Right lobe of liver (tissue), 6 donors: ENCODE data around the gene ITGA4. TPM values are rescaled to one million over a fixed set of nuclear protein-coding genes. Genes with fewer than 3 reads are reported as not detected.

Source experiments
- ATAC-seq, 4 donors: fragments of 200-7000 bp; cut with Tn5 transposase; one replicate each; pipeline ENCODE4 v1.9.1; 2020; ENCODE audit warnings: mild to moderate bottlenecking in 4 of 4, moderate library complexity in 4 of 4
- DNase-seq, 3 donors: peaks; one replicate each; pipeline ENCODE4 v3.0.0-alpha.2; 2020
- H3K27ac ChIP-seq, 3 donors: fragments of 200-600 bp; one replicate each; pipeline ENCODE4 v1.8.0; 2022
- H3K27me3 ChIP-seq, 2 donors: fragments of 200-600 bp; one replicate each; pipeline ENCODE4 v1.8.0; 2022
- H3K36me3 ChIP-seq, 4 donors: fragments of 200-600 bp; sonication (generic) in 1 of 4; one replicate each; pipeline versions ENCODE4 v1.5.1 to v1.8.0; 2017 to 2022; ENCODE audit warnings: control low read depth in 1 of 4
- H3K4me1 ChIP-seq, 4 donors: fragments of 200-600 bp; sonication (generic) in 1 of 4; one replicate each; pipeline versions ENCODE4 v1.5.1 to v1.8.0; 2017 to 2022; ENCODE audit warnings: control low read depth in 1 of 4
- H3K4me3 ChIP-seq, 3 donors: fragments of 200-600 bp; one replicate each; pipeline ENCODE4 v1.8.0; 2022
- H3K9me3 ChIP-seq, 4 donors: fragments of 200-600 bp; sonication (generic) in 1 of 4; one replicate each; pipeline versions ENCODE4 v1.5.1 to v1.8.0; 2017 to 2022; ENCODE audit warnings: control low read depth in 1 of 4
- POLR2A ChIP-seq: fragments of 450-650 bp; IDR thresholded peaks from one replicate; pipeline ENCODE4 v1.6.1; 2017; ENCODE audit warnings: antibody characterized with exemption, mild to moderate bottlenecking
- WGBS: methylation state at CpG from one replicate; pipeline ENCODE4 v1.1.6; 2018; ENCODE audit warnings: low coverage, low lambda C conversion rate; ENCODE audit not compliant: insufficient coverage; ENCODE audit errors: missing lambda C conversion rate; 5-methylcytosine and 5-hydroxymethylcytosine counted together
- intact Hi-C, 2 donors: fragments of 100-400 bp; cut with DNase I; formaldehyde crosslinking; loops; one replicate each; pipeline versions ENCODE4 v1.11.2 to v1.14.1; 2022
- total RNA-seq, 6 experiments: library from RNA; depleted of rRNA in 2 of 6; stranded (reverse); fragments of >200 nt in 2 of 6; fragmentation: NEBNext Ultra II Directional in 3 of 6; extraction: Animal tissue kit (Norgen Biotek cat#: 25700) in 3 of 6; gene quantifications; one replicate each; pipeline versions ENCODE4 v1.1.0 to v1.2.4, GENCODE V29; 2016 to 2023
- TF ChIP-seq, protein P1 (sequence below), 4 donors: fragments of 200-600 bp in 3 of 4; fragments of 450-650 bp in 1 of 4; IDR thresholded peaks; one replicate each; pipeline versions ENCODE4 v1.5.1 to v1.8.0; 2016 to 2022; ENCODE audit warnings: antibody characterized with exemption in 4 of 4, mild to moderate bottlenecking in 2 of 4
- donor health status: DM: no; HTN: yes; CAD: no.
- donor health status: DM: no; HTN: no; CAD: no.
- donor health status: DM: no; HTN: no; CAD: no.
- donor health status: DM: no; HTN: yes; CAD: no.
- donor health status: DM: no; HTN: yes; CAD: no.

Gene ITGA4
- total RNA-seq, 6 experiments from 2014 or later: 1.2 to 7.4 (median 3.6) TPM

DNA sequence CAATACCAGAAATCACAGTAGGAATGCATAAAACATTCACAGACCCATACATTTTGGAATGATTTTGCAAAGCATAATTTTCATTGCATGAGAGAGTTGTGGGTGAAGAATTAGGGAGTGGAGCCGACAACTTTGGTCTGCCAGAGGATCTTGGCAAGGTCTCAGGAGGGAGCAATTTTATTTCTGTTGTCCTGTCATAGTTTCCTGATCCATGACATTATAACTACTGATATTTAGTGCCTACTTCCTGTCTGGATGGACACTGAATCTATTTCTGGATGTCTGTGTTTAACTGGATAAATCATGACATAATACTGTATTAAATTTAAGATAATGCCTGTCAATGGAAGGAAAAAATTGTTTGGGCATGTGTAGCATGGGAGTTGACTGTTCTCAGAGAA lies 2.4 kb downstream of the ITGA4 start:
- DNase-seq (no peak), ATAC-seq (no peak)
- Histone ChIP-seq H3K27ac (no peak overlapping the region), H3K9me3 (no peaks in the 10 kb centered on the region), H3K4me1 (peaks cover 0 to 6% (median 0%) of the 10 kb centered on the region in 4 donors), H3K27me3 (peaks cover 0 to 7% of the 10 kb centered on the region in 2 donors), H3K36me3 (no peaks in the 10 kb centered on the region), H3K4me3 (no peak overlapping the region)
- intact Hi-C loops: no loop called here
- WGBS: 25% methylated on average over 1 of the region's 1 CpG
- TF ChIP-seq, protein P1, sequence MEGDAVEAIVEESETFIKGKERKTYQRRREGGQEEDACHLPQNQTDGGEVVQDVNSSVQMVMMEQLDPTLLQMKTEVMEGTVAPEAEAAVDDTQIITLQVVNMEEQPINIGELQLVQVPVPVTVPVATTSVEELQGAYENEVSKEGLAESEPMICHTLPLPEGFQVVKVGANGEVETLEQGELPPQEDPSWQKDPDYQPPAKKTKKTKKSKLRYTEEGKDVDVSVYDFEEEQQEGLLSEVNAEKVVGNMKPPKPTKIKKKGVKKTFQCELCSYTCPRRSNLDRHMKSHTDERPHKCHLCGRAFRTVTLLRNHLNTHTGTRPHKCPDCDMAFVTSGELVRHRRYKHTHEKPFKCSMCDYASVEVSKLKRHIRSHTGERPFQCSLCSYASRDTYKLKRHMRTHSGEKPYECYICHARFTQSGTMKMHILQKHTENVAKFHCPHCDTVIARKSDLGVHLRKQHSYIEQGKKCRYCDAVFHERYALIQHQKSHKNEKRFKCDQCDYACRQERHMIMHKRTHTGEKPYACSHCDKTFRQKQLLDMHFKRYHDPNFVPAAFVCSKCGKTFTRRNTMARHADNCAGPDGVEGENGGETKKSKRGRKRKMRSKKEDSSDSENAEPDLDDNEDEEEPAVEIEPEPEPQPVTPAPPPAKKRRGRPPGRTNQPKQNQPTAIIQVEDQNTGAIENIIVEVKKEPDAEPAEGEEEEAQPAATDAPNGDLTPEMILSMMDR (IDR thresholded peaks at IDR 0.05): no peak
- no peak for TF ChIP-seq POLR2A

DNA sequence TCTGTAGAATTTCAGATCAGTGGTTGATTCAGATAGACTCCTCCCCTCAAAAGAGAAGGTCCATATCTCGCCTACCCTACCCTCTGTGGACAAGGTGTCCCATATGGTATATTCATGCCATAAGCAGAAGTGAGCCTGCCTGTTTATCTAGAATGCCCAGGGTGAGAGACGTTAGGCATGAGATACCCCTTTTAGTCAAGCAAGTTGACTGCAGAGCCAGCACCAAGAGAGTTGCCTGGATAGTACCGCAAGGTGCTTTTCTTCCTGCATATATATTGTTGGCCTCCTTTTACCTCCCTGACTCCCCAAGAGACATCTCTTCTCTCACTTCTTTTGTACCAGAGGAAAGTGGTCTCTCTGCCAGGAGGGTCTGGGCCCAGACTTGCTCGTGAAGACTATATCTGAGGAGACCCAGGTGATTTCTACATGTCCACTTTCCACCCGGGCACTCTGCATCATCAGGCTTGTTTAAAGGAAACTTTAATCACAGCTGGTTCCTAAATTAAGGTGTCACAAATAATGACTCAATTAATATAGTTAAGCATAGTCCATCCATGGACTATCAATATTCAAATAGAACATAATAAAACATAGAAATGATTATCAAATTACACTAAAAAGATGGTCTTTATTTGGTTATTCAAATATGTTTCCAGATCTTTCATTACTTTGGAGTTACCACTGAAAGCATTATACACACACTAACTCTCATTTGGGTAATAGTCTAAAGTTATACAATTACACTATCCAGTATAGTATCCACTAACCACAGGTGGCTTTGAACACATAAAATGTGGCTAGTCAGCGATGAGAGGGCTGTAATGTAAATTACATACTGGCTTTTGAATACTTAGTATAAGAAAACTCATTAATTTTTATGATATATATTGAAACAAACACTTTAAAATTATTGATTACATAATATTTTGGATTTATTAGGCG lies 4.1 kb downstream of the ITGA4 start:
- Histone ChIP-seq H3K4me3 (no peak overlapping the region), H3K36me3 (no peaks in the 10 kb centered on the region), H3K9me3 (no peaks in the 10 kb centered on the region), H3K27ac (no peak overlapping the region), H3K4me1 (peaks cover 0 to 6% (median 0%) of the 10 kb centered on the region in 4 donors), H3K27me3 (peaks cover 0 to 7% of the 10 kb centered on the region in 2 donors)
- ATAC-seq: no peak
- WGBS: 39% methylated on average over 6 of the region's 7 CpGs
- DNase-seq: no peak
- intact Hi-C loops: no loop called here
- TF ChIP-seq POLR2A: no peak
- TF ChIP-seq, protein P1 (IDR thresholded peaks at IDR 0.05): no peak

DNA sequence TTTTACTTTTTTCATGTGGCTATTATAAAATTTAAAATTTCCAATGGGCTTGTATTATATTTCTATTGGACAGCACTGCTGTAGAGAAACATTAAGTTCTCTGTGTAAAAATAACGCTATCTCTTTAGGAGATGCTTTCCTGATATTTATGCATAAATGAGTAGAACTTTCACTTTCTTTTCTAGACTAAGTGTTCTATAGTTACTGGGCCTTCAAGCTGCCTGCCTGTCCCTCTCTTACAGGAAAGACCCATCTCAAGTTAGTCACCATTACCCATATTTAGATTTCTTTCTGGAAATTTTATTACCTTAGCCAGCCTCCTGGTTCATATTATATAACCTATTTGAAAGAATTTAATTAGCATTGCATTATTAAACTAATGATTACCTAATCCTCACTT lies 4.8 kb downstream of the ITGA4 start:
- DNase-seq (no peak), ATAC-seq (no peak)
- H3K27me3 ChIP-seq: peaks cover 0 to 2% of the 10 kb centered on the region in 2 donors
- no peaks in the 10 kb centered on the region for H3K36me3 ChIP-seq
- H3K4me1 ChIP-seq: peaks cover 0 to 6% (median 0%) of the 10 kb centered on the region in 4 donors
- no peak overlapping the region for H3K27ac ChIP-seq
- H3K9me3 ChIP-seq: no peaks in the 10 kb centered on the region
- 33% methylated on average over 1 of the region's 1 CpG for WGBS
- TF ChIP-seq, protein P1 (IDR thresholded peaks at IDR 0.05): no peak
- no peak for TF ChIP-seq POLR2A
- intact Hi-C loops: no loop called here
- H3K4me3 ChIP-seq: no peak overlapping the region

DNA sequence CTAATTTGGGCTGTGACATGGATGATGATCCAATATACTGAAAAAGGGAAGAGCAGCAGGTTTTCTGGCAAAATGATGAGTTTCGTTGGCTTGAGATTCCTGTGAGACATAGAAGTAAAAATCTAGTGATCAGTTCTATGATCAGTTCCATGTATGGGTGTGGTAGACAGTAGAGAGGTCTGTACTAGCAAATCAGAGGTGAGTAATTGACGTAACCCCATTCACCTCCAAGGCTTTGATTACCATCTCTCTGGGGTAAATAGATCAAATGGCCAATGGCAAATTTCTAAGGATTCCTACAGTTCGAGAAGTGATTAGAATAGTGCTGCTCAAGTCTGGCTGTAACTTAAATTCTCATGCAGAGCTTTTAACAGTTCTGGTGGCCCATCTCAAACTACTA lies 6.4 kb downstream of the ITGA4 start:
- intact Hi-C loops: no loop called here
- no peak for TF ChIP-seq POLR2A
- TF ChIP-seq, protein P1 (IDR thresholded peaks at IDR 0.05): no peak
- Histone ChIP-seq H3K4me3 (no peak overlapping the region), H3K4me1 (no peaks in the 10 kb centered on the region), H3K36me3 (no peaks in the 10 kb centered on the region), H3K27ac (no peak overlapping the region), H3K9me3 (no peaks in the 10 kb centered on the region), H3K27me3 (no peaks in the 10 kb centered on the region)
- ATAC-seq (no peak), DNase-seq (no peak)
- WGBS: 39% methylated on average over 3 of the region's 3 CpGs
